Measurements from ENCODE around the gene LRP1B.

Gene LRP1B

GRCh38 chr2:141591787-141592186, 539.0 kb downstream of the LRP1B start:
- no peak for TF ChIP-seq POU6F1 (CRISPR knock-in tag; IDR thresholded peaks at IDR 0.05; ENCODE audit: borderline replicate concordance, low read depth)
- no peak for TF ChIP-seq CSDC2 (CRISPR knock-in tag; IDR thresholded peaks at IDR 0.05)
- no peak for TF ChIP-seq ZNF70 (CRISPR knock-in tag; IDR thresholded peaks at IDR 0.05)
- no peak for TF ChIP-seq SNAI2 (CRISPR knock-in tag; IDR thresholded peaks at IDR 0.05)
- TF ChIP-seq ZC3H10 (CRISPR knock-in tag; IDR thresholded peaks at IDR 0.05): no peak
- TF ChIP-seq ARNTL (CRISPR knock-in tag; IDR thresholded peaks at IDR 0.05; ENCODE audit: borderline replicate concordance, low read depth): no peak
- TF ChIP-seq ZFP30 (CRISPR knock-in tag; IDR thresholded peaks at IDR 0.05): no peak
- no peak for TF ChIP-seq ISL1 (CRISPR knock-in tag; IDR thresholded peaks at IDR 0.05)
- no peak for TF ChIP-seq GLIS3 (CRISPR knock-in tag; IDR thresholded peaks at IDR 0.05)
- no peak for TF ChIP-seq ESRRG (CRISPR knock-in tag; IDR thresholded peaks at IDR 0.05)
- TF ChIP-seq TSHZ2 (CRISPR knock-in tag; IDR thresholded peaks at IDR 0.05): no peak
- no peak for TF ChIP-seq ZNF565 (CRISPR knock-in tag; conservative IDR thresholded peaks at IDR 0.05; ENCODE audit: low read depth)
- no peak for TF ChIP-seq RARB (CRISPR knock-in tag; IDR thresholded peaks at IDR 0.05)
- TF ChIP-seq ZFP3 (CRISPR knock-in tag; IDR thresholded peaks at IDR 0.05): no peak
- no peak for TF ChIP-seq PATZ1 (CRISPR knock-in tag; IDR thresholded peaks at IDR 0.05; ENCODE audit: borderline replicate concordance)
- TF ChIP-seq, protein P1, sequence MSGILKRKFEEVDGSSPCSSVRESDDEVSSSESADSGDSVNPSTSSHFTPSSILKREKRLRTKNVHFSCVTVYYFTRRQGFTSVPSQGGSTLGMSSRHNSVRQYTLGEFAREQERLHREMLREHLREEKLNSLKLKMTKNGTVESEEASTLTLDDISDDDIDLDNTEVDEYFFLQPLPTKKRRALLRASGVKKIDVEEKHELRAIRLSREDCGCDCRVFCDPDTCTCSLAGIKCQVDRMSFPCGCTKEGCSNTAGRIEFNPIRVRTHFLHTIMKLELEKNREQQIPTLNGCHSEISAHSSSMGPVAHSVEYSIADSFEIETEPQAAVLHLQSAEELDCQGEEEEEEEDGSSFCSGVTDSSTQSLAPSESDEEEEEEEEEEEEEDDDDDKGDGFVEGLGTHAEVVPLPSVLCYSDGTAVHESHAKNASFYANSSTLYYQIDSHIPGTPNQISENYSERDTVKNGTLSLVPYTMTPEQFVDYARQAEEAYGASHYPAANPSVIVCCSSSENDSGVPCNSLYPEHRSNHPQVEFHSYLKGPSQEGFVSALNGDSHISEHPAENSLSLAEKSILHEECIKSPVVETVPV (CRISPR knock-in tag; IDR thresholded peaks at IDR 0.05): no peak
- no peak for ATAC-seq

- ATAC-seq: no peak
- TF ChIP-seq GLIS3 (CRISPR knock-in tag; IDR thresholded peaks at IDR 0.05) (no peak), ZC3H10 (CRISPR knock-in tag; IDR thresholded peaks at IDR 0.05) (no peak), SNAI2 (CRISPR knock-in tag; IDR thresholded peaks at IDR 0.05) (no peak), ZFP3 (CRISPR knock-in tag; IDR thresholded peaks at IDR 0.05) (no peak), ARNTL (CRISPR knock-in tag; IDR thresholded peaks at IDR 0.05; ENCODE audit: borderline replicate concordance, low read depth) (no peak), ISL1 (CRISPR knock-in tag; IDR thresholded peaks at IDR 0.05) (no peak), ZFP30 (CRISPR knock-in tag; IDR thresholded peaks at IDR 0.05) (no peak), TOX (CRISPR knock-in tag; IDR thresholded peaks at IDR 0.05; ENCODE audit: borderline replicate concordance) (no peak), ZNF70 (CRISPR knock-in tag; IDR thresholded peaks at IDR 0.05) (no peak), RARB (CRISPR knock-in tag; IDR thresholded peaks at IDR 0.05) (no peak)
Measured at GRCh38 chr2:141590620-141591019, 540.2 kb downstream of the LRP1B start.

GRCh38 chr2:141589314-141589713, 541.5 kb downstream of the LRP1B start:
- no peak for ATAC-seq
- TF ChIP-seq ZNF8 (CRISPR knock-in tag; IDR thresholded peaks at IDR 0.05) (no peak), ZFP30 (CRISPR knock-in tag; IDR thresholded peaks at IDR 0.05) (no peak), PPARA (CRISPR knock-in tag; IDR thresholded peaks at IDR 0.05; ENCODE audit: borderline replicate concordance) (no peak), OSR1 (CRISPR knock-in tag; IDR thresholded peaks at IDR 0.05) (no peak), ARNTL (CRISPR knock-in tag; IDR thresholded peaks at IDR 0.05; ENCODE audit: borderline replicate concordance, low read depth) (no peak), ESRRG (CRISPR knock-in tag; IDR thresholded peaks at IDR 0.05) (no peak), BACH2 (CRISPR knock-in tag; IDR thresholded peaks at IDR 0.05; ENCODE audit: borderline replicate concordance) (no peak), CREB5 (CRISPR knock-in tag; IDR thresholded peaks at IDR 0.05; ENCODE audit: low read depth) (no peak), ZNF565 (CRISPR knock-in tag; conservative IDR thresholded peaks at IDR 0.05; ENCODE audit: low read depth) (no peak), ZFP3 (CRISPR knock-in tag; IDR thresholded peaks at IDR 0.05) (no peak), PATZ1 (CRISPR knock-in tag; IDR thresholded peaks at IDR 0.05; ENCODE audit: borderline replicate concordance) (no peak), ZC3H10 (CRISPR knock-in tag; IDR thresholded peaks at IDR 0.05) (no peak), TSHZ2 (CRISPR knock-in tag; IDR thresholded peaks at IDR 0.05) (no peak), TCF4 (CRISPR knock-in tag; IDR thresholded peaks at IDR 0.05; ENCODE audit: borderline replicate concordance) (no peak), TOX (CRISPR knock-in tag; IDR thresholded peaks at IDR 0.05; ENCODE audit: borderline replicate concordance) (no peak), RARB (CRISPR knock-in tag; IDR thresholded peaks at IDR 0.05) (no peak)

Measured in SK-N-SH treated with all-trans-retinoic acid at 6 μM for 48 hours (cell line).